Natural killer cell (primary cell): ENCODE data around the gene PADI2. TPM values are rescaled to one million over a fixed set of nuclear protein-coding genes. Genes with fewer than 3 reads are reported as not detected.
A peak's percentile ranks its signal among the peaks of the same experiment; 100 is the strongest.

ENCODE experiments used
- ATAC-seq, 3 donors: fragments of 150-1000 bp in 2 of 3; fragments of 200-7000 bp in 1 of 3; cut with Tn5 transposase; 1 replicate in 1 of 3; 2 replicates in 2 of 3; pipeline ENCODE4 v1.10.0; 2021; ENCODE audit warnings: mild to moderate bottlenecking in 2 of 3, moderate library complexity in 2 of 3
- DNase-seq, 2 donors: peaks; one replicate each; pipeline versions ENCODE4 v3.0.0 to v3.0.0-alpha.2; 2013 to 2021; ENCODE audit warnings: mixed read lengths in 1 of 2
- H3K27ac ChIP-seq: one replicate; pipeline ENCODE4 v1.5.1; 2013; ENCODE audit warnings: mild to moderate bottlenecking, low read length
- H3K27me3 ChIP-seq: one replicate; pipeline ENCODE4 v1.6.1; 2013; ENCODE audit warnings: low read length; ENCODE audit not compliant: control insufficient read depth, insufficient read depth
- H3K36me3 ChIP-seq: one replicate; pipeline ENCODE4 v1.6.1; 2013; ENCODE audit warnings: low read length; ENCODE audit not compliant: control insufficient read depth, insufficient read depth
- H3K4me1 ChIP-seq: one replicate; pipeline ENCODE4 v1.6.1; 2013; ENCODE audit warnings: low read length; ENCODE audit not compliant: control insufficient read depth, insufficient read depth
- H3K4me3 ChIP-seq: one replicate; pipeline ENCODE4 v1.5.1; 2013; ENCODE audit warnings: low read length
- H3K9me3 ChIP-seq: one replicate; pipeline ENCODE4 v1.6.1; 2013; ENCODE audit warnings: low read length; ENCODE audit not compliant: control insufficient read depth, insufficient read depth
- H3K27ac Mint-ChIP-seq, 2 donors: one replicate each; pipeline ENCODE4 v1.8.0; 2022; ENCODE audit warnings: mild to moderate bottlenecking in 2 of 2, mixed read lengths in 2 of 2, moderate library complexity in 1 of 2
- H3K27me3 Mint-ChIP-seq, 2 donors: one replicate each; pipeline ENCODE4 v1.8.0; 2022; ENCODE audit warnings: low read depth in 2 of 2, mixed read lengths in 2 of 2
- H3K36me3 Mint-ChIP-seq: one replicate; pipeline ENCODE4 v1.8.0; 2022; ENCODE audit warnings: mixed read lengths
- H3K4me1 Mint-ChIP-seq, 2 donors: one replicate each; pipeline ENCODE4 v1.8.0; 2022; ENCODE audit warnings: mixed read lengths in 2 of 2
- H3K4me3 Mint-ChIP-seq: one replicate; pipeline ENCODE4 v1.8.0; 2022; ENCODE audit warnings: mild to moderate bottlenecking, moderate library complexity, mixed read lengths
- H3K9me3 Mint-ChIP-seq, 2 donors: one replicate each; pipeline ENCODE4 v1.8.0; 2022; ENCODE audit warnings: mixed read lengths in 2 of 2
- CTCF ChIP-seq: fragments of 200-600 bp; IDR thresholded peaks from one replicate; pipeline ENCODE4 v1.8.0; 2022; ENCODE audit warnings: antibody characterized with exemption
- WGBS: methylation state at CpG from one replicate; pipeline ENCODE4 v1.1.7; 2013; ENCODE audit warnings: missing lambda C conversion rate; ENCODE audit not compliant: insufficient coverage; 5-methylcytosine and 5-hydroxymethylcytosine counted together
- intact Hi-C: fragments of 100-400 bp; cut with micrococcal nuclease; formaldehyde crosslinking; loops from one replicate; pipeline ENCODE4 v1.14.2; 2022
- total RNA-seq, 4 donors: library from RNA; stranded (reverse); fragments of 120-200 nt in 1 of 4; gene quantifications; one replicate each; pipeline versions ENCODE4 v1.2.3 to v1.2.4, GENCODE V29; 2013 to 2022

Gene PADI2
- total RNA-seq, 3 donors from 2014 or later (not counting 1 experiment from before 2014, with no cell fraction given): 0.56 to 2.5 (median 0.88) TPM

DNA sequence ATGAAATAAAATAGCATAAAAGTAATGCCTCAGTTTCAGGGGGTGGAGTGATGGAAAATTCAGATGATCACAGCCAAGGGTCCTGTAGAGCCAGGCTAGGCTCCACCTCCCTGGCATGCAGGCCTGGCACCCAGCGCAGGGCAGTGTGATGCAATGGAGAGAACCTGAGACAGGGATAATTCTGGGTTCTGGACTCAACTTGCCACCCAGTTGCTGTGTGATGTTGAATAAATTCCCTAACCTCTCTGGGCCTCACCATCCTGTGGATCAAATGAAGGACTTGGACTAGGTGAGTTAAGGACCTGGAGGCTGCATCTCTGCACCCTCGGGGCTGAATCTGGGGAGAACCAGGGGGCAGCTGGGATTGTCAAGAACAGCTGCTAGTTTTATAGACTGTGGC lies 17.0 kb downstream of the PADI2 start:
- no peak overlapping the region for H3K4me3 ChIP-seq
- Mint-ChIP-seq H3K9me3 (no peaks in the 10 kb centered on the region), H3K27me3 (no peaks in the 10 kb centered on the region), H3K4me3 (no peak overlapping the region), H3K27ac (no peak overlapping the region), H3K4me1 (peaks cover 0 to 5% of the 10 kb centered on the region in 2 donors), H3K36me3 (no peaks in the 10 kb centered on the region)
- no peak overlapping the region for H3K27ac ChIP-seq
- H3K4me1 ChIP-seq: peaks cover 5% of the 10 kb centered on the region
- no peak for TF ChIP-seq CTCF
- no peaks in the 10 kb centered on the region for H3K9me3 ChIP-seq
- DNase-seq (no peak), ATAC-seq (no peak)
- H3K27me3 ChIP-seq: no peaks in the 10 kb centered on the region
- WGBS: 77% methylated on average over 2 of the region's 2 CpGs
- no peaks in the 10 kb centered on the region for H3K36me3 ChIP-seq
- intact Hi-C loops: no loop called here

DNA sequence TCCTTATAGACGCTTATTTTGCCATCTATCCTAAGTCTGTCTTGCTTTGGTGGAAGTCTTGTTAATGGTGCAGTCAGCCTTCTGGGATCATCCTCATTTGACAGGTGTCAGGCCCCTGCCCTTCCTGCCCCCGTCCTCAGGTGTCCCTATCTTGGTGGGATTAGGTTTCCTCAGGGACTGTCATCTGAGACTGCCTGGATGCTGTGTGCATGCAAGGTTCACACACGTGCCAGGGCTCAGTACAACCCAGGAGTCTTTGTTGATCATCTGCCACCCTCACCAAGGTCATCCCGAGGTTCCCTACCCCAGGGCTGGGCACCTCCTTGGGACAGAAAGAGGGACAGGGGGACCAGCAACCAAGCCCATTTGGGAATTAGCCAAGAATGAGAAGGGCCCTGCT lies 18.0 kb downstream of the PADI2 start:
- TF ChIP-seq CTCF: no peak
- H3K4me3 ChIP-seq: no peak overlapping the region
- Mint-ChIP-seq H3K27me3 (no peaks in the 10 kb centered on the region), H3K27ac (no peak overlapping the region), H3K9me3 (no peaks in the 10 kb centered on the region), H3K4me1 (peaks cover 0 to 5% of the 10 kb centered on the region in 2 donors), H3K4me3 (no peak overlapping the region), H3K36me3 (no peaks in the 10 kb centered on the region)
- peaks cover 5% of the 10 kb centered on the region for H3K4me1 ChIP-seq
- no peak for DNase-seq
- WGBS: 83% methylated on average over 4 of the region's 4 CpGs
- no peaks in the 10 kb centered on the region for H3K27me3 ChIP-seq
- no peak overlapping the region for H3K27ac ChIP-seq
- ATAC-seq: no peak
- no peaks in the 10 kb centered on the region for H3K36me3 ChIP-seq
- H3K9me3 ChIP-seq: no peaks in the 10 kb centered on the region
- intact Hi-C loops: no loop called here

- no peak overlapping the region for H3K4me3 Mint-ChIP-seq
- peaks cover 0 to 5% of the 10 kb centered on the region in 2 donors for H3K4me1 Mint-ChIP-seq
- DNase-seq: no peak
- no peaks in the 10 kb centered on the region for H3K9me3 Mint-ChIP-seq
- ATAC-seq: peak in 1 of 3 donors; percentile 39
- Histone ChIP-seq H3K27ac (no peak overlapping the region), H3K36me3 (no peaks in the 10 kb centered on the region), H3K4me3 (no peak overlapping the region), H3K9me3 (no peaks in the 10 kb centered on the region), H3K27me3 (no peaks in the 10 kb centered on the region), H3K4me1 (peaks cover 5% of the 10 kb centered on the region)
- intact Hi-C loops: no loop called here
- 54% methylated on average over 10 of the region's 10 CpGs for WGBS
- no peaks in the 10 kb centered on the region for H3K36me3 Mint-ChIP-seq
- peak overlapping the region in 1 of 2 donors; percentile 51 for H3K27ac Mint-ChIP-seq
- TF ChIP-seq CTCF: no peak
- H3K27me3 Mint-ChIP-seq: peaks cover 0 to 3% of the 10 kb centered on the region in 2 donors
Measured at GRCh38 chr1:17099616-17100340, 19.5 kb downstream of the PADI2 start.
